Neural crest cell (in vitro differentiated cells): ENCODE results near the gene ENOX2. TPM values are rescaled to one million over a fixed set of nuclear protein-coding genes. Genes with fewer than 3 reads are reported as not detected.
A peak's percentile ranks its signal among the peaks of the same experiment; 100 is the strongest.

Experiments used
- DNase-seq: peaks from one replicate; pipeline ENCODE4 v3.0.0; 2021; ENCODE audit warnings: low read depth, mixed read lengths, low spot score
- H3K27ac Mint-ChIP-seq: one replicate; pipeline ENCODE4 v1.8.0; 2021; ENCODE audit warnings: mild to moderate bottlenecking, mixed read lengths; ENCODE audit not compliant: unreplicated experiment
- H3K27me3 Mint-ChIP-seq: 2 replicates; pipeline ENCODE4 v1.8.0; 2021; ENCODE audit warnings: low read depth, mild to moderate bottlenecking, mixed read lengths
- H3K36me3 Mint-ChIP-seq: 2 replicates; pipeline ENCODE4 v1.8.0; 2021; ENCODE audit warnings: low read depth, mild to moderate bottlenecking, mixed read lengths
- H3K4me1 Mint-ChIP-seq: 2 replicates; pipeline ENCODE4 v1.8.0; 2021; ENCODE audit warnings: mixed read lengths
- H3K4me3 Mint-ChIP-seq: one replicate; pipeline ENCODE4 v1.8.0; 2021; ENCODE audit warnings: mild to moderate bottlenecking, mixed read lengths
- H3K9me3 Mint-ChIP-seq: 2 replicates; pipeline ENCODE4 v1.8.0; 2021; ENCODE audit warnings: mixed read lengths
- total RNA-seq: library from RNA; stranded (reverse); gene quantifications from 2 replicates; pipeline ENCODE4 v1.2.1, GENCODE V29; 2021
- TF ChIP-seq, protein P1 (sequence below): fragments of 200-600 bp; sonication (generic); conservative IDR thresholded peaks from 2 replicates; pipeline ENCODE4 v1.5.0; 2021; ENCODE audit warnings: antibody characterized with exemption, mild to moderate bottlenecking

Gene ENOX2
- total RNA-seq, 1 donor from 2014 or later: 40.3 TPM

DNA sequence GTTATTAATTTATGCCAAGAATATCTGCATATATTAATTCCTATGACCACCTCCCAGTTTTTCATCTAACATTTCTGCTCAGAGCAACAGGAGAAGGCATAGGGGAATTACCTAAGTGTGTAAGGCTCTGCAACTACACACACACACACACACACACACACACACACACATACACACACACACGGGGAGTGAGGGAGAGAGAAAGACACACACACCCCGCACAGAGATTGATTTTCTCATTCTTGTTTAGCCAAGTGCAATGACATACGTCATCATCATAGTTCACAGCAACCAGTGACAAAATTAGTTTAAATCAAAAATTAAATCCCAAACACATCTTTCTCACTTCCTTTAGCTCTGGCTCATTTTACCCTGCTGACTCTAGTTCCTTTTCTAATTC is 298.1 kb downstream of the ENOX2 start:
- no peak for DNase-seq
- TF ChIP-seq, protein P1, sequence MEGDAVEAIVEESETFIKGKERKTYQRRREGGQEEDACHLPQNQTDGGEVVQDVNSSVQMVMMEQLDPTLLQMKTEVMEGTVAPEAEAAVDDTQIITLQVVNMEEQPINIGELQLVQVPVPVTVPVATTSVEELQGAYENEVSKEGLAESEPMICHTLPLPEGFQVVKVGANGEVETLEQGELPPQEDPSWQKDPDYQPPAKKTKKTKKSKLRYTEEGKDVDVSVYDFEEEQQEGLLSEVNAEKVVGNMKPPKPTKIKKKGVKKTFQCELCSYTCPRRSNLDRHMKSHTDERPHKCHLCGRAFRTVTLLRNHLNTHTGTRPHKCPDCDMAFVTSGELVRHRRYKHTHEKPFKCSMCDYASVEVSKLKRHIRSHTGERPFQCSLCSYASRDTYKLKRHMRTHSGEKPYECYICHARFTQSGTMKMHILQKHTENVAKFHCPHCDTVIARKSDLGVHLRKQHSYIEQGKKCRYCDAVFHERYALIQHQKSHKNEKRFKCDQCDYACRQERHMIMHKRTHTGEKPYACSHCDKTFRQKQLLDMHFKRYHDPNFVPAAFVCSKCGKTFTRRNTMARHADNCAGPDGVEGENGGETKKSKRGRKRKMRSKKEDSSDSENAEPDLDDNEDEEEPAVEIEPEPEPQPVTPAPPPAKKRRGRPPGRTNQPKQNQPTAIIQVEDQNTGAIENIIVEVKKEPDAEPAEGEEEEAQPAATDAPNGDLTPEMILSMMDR: no peak
- Mint-ChIP-seq H3K4me3 (no peak overlapping the region), H3K27ac (no peak overlapping the region), H3K36me3 (no peaks in the 10 kb centered on the region), H3K9me3 (no peaks in the 10 kb centered on the region), H3K27me3 (no peaks in the 10 kb centered on the region), H3K4me1 (peaks cover 11% of the 10 kb centered on the region)

DNA sequence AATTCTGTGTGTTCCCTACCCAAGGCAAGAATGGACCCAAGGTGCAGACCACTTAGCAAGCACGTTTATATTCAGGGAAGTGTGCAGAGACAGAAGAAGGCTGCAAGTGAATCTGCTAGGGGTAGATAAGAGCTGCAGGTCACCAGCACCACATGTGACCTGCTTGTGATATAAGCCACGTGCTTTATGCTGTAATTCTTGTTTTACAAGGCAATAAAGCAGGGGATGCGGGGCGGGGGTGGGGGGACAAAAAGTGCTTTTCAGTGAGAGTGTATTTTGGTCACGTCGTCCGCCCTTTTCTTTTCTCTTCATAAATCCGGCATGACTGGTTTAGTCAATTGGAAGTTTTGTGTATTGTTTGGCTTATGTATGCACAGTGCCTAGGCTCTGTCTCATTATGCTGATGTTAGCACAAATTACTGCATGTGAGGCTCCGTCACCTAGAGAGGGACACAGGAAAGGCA is 308.5 kb downstream of the ENOX2 start:
- DNase-seq: no peak
- Mint-ChIP-seq H3K4me1 (peaks cover 17% of the 10 kb centered on the region), H3K4me3 (peak overlapping the region; percentile 16), H3K27ac (peak overlapping the region; percentile 87), H3K9me3 (no peaks in the 10 kb centered on the region), H3K27me3 (no peaks in the 10 kb centered on the region), H3K36me3 (no peaks in the 10 kb centered on the region)
- TF ChIP-seq, protein P1: no peak

DNA sequence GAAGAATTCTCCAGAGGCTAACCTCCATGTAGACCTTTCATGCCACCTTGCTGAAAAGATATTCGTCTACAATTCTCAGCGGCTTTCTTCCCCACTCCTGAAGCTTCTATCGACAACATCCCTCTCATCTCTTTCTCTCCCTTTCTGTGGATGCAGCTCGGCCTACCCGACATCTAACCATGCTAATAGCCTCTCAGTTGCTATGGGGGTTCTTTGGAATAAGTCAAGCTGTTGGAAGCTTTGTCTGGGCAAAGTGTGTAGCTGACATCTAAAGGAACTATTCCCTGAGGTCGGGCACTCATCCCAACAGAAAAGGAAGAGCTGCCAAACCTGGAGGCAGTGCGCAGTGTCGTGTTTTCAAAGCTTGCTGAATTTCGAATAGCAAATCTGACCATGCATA is 309.1 kb downstream of the ENOX2 start:
- H3K4me1 Mint-ChIP-seq: peaks cover 17% of the 10 kb centered on the region
- H3K27me3 Mint-ChIP-seq: no peaks in the 10 kb centered on the region
- TF ChIP-seq, protein P1: no peak
- no peak for DNase-seq
- H3K9me3 Mint-ChIP-seq: no peaks in the 10 kb centered on the region
- no peaks in the 10 kb centered on the region for H3K36me3 Mint-ChIP-seq
- peak overlapping the region; percentile 87 for H3K27ac Mint-ChIP-seq
- no peak overlapping the region for H3K4me3 Mint-ChIP-seq

DNA sequence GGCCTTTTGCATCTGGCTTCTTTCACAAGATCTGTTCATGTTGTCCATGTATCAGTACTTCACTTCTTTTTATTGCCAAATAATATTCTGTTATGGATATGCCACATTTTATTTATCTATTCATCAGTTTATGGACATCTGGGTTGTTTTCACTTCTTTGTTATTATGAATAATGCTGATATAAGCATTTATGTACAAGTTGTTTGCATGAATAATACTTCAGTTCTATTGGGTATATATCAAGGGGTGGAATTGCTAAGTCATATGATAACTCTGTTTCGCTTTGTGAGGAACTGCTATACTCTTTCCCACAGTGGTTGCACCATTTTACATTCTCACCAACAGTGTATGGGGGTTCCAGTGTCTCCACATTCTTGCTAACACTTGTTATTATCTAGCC is 310.8 kb downstream of the ENOX2 start:
- peaks cover 17% of the 10 kb centered on the region for H3K4me1 Mint-ChIP-seq
- no peak for DNase-seq
- no peaks in the 10 kb centered on the region for H3K27me3 Mint-ChIP-seq
- no peaks in the 10 kb centered on the region for H3K36me3 Mint-ChIP-seq
- no peak overlapping the region for H3K27ac Mint-ChIP-seq
- TF ChIP-seq, protein P1: no peak
- no peak overlapping the region for H3K4me3 Mint-ChIP-seq
- no peaks in the 10 kb centered on the region for H3K9me3 Mint-ChIP-seq

DNA sequence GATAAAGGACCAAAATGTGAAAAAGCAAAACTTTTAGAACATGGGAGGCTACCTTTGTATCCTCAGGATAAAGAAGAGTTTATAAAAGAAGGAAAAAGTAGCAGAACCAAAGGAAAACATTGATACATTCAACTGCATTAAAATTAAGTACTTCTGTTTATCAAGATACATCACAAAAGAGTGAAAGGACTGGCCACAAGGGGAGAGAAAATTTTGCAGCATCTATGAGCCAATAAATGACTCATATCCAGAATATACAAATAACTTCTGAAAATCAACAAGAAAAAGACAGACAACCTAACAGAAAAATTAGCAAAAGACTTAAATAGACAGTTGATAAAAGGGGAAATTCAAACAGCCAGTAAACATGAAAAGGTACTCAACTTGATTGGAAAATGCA is 324.1 kb downstream of the ENOX2 start:
- Mint-ChIP-seq H3K4me3 (no peak overlapping the region), H3K4me1 (peaks cover 16% of the 10 kb centered on the region), H3K36me3 (no peaks in the 10 kb centered on the region), H3K27ac (no peak overlapping the region), H3K9me3 (no peaks in the 10 kb centered on the region), H3K27me3 (no peaks in the 10 kb centered on the region)
- TF ChIP-seq, protein P1: no peak
- no peak for DNase-seq

DNA sequence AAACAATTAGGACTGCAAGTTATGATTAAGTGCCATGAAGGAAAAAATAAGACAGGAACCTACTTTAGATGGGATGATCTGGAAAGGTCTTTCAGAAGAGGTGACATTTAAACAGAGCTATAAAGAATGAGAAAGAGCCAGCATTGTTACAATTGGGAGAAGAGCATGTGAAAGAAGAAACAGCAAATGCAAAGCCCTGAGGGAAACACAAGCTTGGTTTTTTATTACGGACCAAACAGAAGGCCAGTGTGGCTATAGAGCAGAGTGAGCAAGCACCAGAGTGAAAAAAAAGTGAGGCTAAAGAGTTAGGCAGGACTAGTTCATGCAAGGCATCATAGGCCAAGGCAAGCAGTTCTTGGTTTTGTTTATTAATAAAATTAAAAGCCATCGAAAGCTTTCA is 325.6 kb downstream of the ENOX2 start:
- Mint-ChIP-seq H3K4me1 (peaks cover 16% of the 10 kb centered on the region), H3K36me3 (peaks cover 3% of the 10 kb centered on the region), H3K27ac (no peak overlapping the region), H3K27me3 (no peaks in the 10 kb centered on the region), H3K9me3 (no peaks in the 10 kb centered on the region), H3K4me3 (no peak overlapping the region)
- DNase-seq: no peak
- TF ChIP-seq, protein P1: no peak
